GM19025 (cell line): ENCODE data around the gene SPAG16.
"Not testable (repeated sequence)": the region's sequence is repeated elsewhere in the genome, so short reads cannot be mapped to it uniquely, and the experiment has no call there.

Experiments used
- ATAC-seq: cut with Tn5 transposase; IDR thresholded peaks from one replicate; pipeline ENCODE4 v1.9.1; 2021; ENCODE audit warnings: mild to moderate bottlenecking, low read depth, moderate library complexity; ENCODE audit not compliant: unreplicated experiment

The SPAG16 gene

GRCh38 chr2:213407027-213407426 is 122.8 kb downstream of the SPAG16 start:
- ATAC-seq = not testable (repeated sequence)

DNA sequence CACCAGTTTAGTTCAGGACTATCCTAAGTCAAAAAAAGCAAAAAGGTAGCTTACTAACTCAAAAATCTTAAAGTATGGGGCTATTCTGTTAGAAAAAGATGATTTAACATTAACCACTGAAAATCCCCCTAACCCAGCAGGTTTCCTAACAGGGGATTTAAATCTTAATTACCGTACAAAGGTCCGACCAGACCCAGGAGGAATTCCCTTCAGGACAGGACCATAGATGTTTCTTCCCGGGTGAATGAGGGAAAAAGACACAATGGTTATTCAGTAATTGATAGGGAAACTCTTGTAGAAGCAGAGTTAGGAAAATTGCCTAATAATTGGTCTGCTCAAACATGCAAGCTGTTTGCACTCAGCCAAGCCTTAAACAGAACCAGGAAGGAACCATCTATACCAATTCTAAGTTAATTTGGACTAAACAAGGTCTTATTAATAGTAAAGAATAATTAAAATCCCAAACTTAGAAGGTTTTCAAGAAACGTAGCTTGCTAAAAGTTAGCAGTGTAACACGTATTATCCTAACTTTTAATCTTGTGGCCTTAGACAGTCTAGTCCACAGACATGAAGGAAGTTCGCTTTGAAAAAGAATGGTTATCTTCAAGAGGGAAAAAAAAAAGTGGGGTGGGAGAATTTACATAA is 124.3 kb downstream of the SPAG16 start:
- not testable (repeated sequence) for ATAC-seq

GRCh38 chr2:213410687-213411086 is 126.4 kb downstream of the SPAG16 start:
- not testable (repeated sequence) for ATAC-seq

DNA sequence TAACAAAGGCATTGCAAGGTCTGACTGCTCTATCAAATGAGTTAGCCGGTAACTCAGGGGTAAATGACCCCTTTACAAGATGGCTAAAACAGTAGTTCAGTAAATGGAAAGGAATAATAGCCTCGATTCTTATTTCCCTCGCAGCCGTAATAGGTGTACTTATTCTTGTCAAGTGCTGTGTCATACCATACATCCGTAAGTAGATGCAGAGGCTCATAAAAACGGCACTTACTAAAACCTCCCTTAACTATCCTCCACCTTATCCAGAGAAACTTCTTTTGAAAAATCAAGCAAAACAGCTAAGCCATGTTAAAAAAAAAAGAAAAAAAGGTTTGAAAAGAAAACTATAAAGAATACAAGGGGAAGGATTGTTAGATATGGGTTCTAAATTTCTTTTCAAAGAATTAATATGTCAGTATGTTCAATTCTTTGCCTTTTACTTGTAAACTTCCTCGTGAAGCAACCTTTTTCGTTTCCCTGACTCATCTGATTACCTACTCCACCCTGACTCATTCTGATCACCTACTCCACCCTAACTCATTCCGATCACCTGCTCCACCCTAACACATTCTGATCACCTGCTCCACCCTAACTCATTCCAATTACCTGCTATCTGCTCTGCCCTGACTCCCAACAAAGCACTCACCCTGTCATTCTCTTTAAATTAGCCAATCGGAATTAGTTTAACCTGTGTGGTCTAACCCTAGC is 127.5 kb downstream of the SPAG16 start:
- no peak for ATAC-seq

DNA sequence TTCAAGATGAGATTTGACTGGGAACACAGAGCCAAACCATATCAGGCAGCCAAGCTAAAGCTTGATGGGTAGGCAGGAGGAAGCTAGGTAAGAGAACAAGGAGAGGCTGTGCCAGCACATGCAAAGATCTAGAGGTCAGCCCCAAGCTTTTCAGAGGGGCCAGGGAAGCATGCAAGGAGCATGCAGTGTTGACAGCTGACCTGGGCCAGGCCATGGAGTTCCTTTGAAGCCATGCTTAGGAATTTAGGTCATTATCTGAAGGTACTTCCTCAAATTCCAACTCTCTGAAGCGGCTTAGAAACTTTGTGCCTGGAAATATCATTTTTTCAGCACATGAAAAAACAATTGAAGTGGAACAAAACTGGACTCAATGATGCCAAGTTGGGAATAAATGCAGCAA is 130.8 kb downstream of the SPAG16 start:
- no peak for ATAC-seq

DNA sequence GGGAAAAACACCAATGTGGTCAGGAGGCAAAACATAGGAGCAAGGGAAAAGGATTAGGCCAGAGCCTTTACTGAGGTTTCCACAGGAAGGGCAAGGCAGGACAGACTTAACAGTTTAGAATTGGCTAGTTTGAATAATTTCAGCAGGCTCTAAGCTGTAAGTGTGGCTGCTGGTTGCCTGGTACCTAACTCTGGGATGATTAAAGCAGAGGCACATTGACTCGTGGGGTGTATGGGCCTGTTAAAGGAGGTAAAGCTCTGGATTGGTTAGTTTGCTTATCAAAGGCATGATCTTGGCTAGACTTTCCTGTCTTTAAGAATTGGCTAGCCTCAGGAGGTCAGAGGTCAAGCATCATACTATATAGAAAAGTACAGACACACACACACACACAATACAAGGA is 132.6 kb downstream of the SPAG16 start:
- no peak for ATAC-seq

DNA sequence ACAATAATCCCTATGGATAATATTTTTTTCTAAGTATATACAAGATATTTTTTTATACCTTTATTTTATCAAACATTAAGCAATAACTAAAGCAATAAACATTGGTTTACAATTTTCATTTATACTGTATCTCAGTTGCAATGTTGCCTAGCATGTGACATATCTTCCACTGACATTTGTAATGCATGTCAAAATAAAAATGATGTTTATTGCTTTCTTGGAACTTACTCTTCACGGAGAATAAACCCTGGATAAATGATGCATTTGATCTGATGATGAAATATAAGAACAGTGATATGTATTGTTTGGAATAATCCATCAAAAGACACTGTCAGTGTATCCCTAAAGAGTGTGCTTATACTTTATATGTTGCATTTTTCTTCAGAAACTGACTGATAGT is 135.7 kb downstream of the SPAG16 start:
- no peak for ATAC-seq

DNA sequence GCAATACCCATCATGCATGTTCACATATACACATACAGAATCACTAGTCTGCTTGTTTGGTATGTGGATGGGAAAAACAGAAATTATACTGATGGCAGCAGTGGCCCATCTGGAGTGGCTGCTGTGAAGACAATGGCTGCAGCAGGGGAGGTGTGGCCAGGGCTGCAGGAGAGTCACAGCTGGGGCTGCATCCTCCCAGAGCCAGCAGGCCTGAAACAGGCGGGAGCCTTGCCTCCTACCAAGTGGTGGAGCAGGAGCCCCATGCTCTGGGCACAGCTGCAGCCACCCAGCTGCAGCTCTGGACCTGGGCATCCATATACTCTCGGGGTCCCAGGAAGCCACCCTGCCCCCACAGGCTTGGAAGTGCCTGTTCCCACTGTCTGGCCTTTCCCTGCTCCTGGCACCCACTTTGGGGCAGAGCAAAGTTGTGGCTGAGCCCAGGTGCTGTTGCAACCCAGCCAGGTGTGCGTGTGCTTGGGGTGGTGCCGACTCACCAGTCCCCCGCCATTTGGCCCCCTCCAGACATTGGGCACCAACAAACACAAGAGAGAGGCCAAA is 136.6 kb downstream of the SPAG16 start:
- no peak for ATAC-seq

GRCh38 chr2:213422211-213422610 is 137.9 kb downstream of the SPAG16 start:
- ATAC-seq = no peak

DNA sequence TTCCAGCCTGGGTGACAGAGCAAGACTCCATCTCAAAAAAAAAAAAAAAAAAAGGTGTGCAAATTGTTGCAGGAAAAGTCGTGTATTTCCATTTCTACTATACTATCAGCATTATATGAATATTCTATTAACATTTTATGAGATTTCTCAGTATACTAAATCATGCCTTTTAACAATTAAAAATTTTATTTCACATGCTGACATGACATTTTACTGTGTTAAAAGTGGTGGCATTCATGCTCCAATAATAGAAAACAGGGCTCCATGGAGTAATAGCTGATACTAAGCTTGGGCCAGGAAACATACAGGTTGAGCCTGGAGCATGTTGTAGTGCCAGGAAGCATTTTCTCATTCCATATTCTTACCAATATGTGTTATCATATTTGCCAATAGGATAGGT is 141.4 kb downstream of the SPAG16 start:
- no peak for ATAC-seq

- ATAC-seq = no peak
Observed at GRCh38 chr2:213429516-213429915, 145.3 kb downstream of the SPAG16 start.

DNA sequence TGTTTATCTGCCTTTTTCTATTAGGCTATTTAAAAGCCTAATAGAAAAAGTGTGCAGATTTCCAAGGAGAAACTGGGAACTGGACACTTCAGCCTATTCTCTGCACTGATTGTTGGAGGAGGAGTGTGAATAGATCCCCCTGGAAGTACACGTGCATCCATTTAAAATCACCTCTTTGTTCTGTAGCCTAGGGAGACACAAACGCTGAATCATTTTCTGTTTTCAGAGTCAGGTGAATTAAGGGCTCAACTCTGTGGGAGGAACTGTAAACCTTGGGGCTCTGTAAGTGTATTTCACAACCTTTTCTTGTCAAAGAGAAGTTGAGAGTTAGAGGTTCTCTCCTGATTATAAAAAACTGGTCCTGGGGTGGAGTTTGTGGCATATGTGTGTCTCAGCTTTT is 159.7 kb downstream of the SPAG16 start:
- ATAC-seq = no peak

GRCh38 chr2:213451542-213452239 is 167.4 kb downstream of the SPAG16 start:
- no peak for ATAC-seq

- no peak for ATAC-seq
Observed at GRCh38 chr2:213455316-213456008, 171.2 kb downstream of the SPAG16 start.

GRCh38 chr2:213475433-213475832 is 191.2 kb downstream of the SPAG16 start:
- ATAC-seq = no peak

GRCh38 chr2:213476641-213477040 is 192.4 kb downstream of the SPAG16 start:
- ATAC-seq = no peak

DNA sequence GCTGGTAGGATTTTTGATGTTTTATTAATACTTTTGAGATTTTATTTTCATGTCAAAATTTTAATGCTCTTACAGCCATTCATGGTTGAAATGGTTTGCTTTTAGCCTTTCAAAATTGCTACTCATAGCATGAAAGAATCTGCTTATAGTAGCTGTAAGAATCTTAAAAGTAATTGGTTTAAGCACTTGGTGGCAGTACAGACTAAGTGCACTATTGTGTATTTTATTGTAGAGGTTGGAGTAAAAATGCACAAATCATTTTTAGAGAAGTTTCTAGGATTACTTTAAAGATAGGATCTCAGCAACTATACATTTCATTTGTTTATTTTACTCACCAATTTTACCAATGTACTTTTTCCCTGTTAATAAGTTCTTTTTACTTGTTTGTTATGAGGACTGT is 205.8 kb downstream of the SPAG16 start:
- ATAC-seq = no peak

DNA sequence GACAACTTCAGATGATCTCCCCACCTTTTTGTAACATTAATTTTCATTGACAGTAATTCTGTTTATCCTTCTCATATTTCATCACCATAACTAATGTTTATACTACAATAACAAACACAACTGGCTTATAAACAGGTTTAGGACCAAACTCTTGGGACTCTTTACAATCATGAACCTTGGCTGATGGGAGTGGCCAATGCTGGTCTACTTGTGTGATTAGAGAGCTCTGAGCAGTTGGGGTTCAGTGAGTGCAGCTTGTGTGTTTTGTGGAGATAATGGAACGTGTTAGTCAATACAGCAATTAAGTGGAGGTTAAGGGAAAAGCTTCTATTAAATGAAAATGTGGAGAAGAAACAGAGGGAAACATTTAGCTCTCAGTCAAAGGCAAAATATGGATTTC is 207.1 kb downstream of the SPAG16 start:
- no peak for ATAC-seq

- no peak for ATAC-seq
Observed at GRCh38 chr2:213496226-213496625, 212.0 kb downstream of the SPAG16 start.

GRCh38 chr2:213500881-213501280 is 216.6 kb downstream of the SPAG16 start:
- no peak for ATAC-seq

GRCh38 chr2:213524164-213524563 is 239.9 kb downstream of the SPAG16 start:
- no peak for ATAC-seq
